Endothelial cell (in vitro differentiated cells): Measurements from ENCODE around the gene PEG3. TPM values are rescaled to one million over a fixed set of nuclear protein-coding genes. Genes with fewer than 3 reads are reported as not detected.

ENCODE experiments used
- DNase-seq: peaks from one replicate; pipeline ENCODE4 v3.0.0; 2021; ENCODE audit warnings: low spot score
- H3K27ac Mint-ChIP-seq: one replicate; pipeline ENCODE4 v1.8.0; 2021; ENCODE audit warnings: mixed read lengths, inconsistent platforms; ENCODE audit not compliant: unreplicated experiment
- H3K27me3 Mint-ChIP-seq: one replicate; pipeline ENCODE4 v1.8.0; 2021; ENCODE audit warnings: mild to moderate bottlenecking, moderate library complexity, mixed read lengths, inconsistent platforms; ENCODE audit not compliant: unreplicated experiment
- H3K36me3 Mint-ChIP-seq: one replicate; pipeline ENCODE4 v1.8.0; 2021; ENCODE audit warnings: mild to moderate bottlenecking, low read depth, mixed read lengths, inconsistent platforms; ENCODE audit not compliant: unreplicated experiment
- H3K4me1 Mint-ChIP-seq: one replicate; pipeline ENCODE4 v1.8.0; 2021; ENCODE audit warnings: mild to moderate bottlenecking, mixed read lengths, inconsistent platforms; ENCODE audit not compliant: unreplicated experiment
- H3K4me3 Mint-ChIP-seq: one replicate; pipeline ENCODE4 v1.8.0; 2021; ENCODE audit warnings: mild to moderate bottlenecking, mixed read lengths, inconsistent platforms; ENCODE audit not compliant: unreplicated experiment
- H3K9me3 Mint-ChIP-seq: one replicate; pipeline ENCODE4 v1.8.0; 2021; ENCODE audit warnings: mixed read lengths, inconsistent platforms; ENCODE audit not compliant: unreplicated experiment
- total RNA-seq: library from RNA; stranded (reverse); fragmentation: NEBNext Ultra II Directional; extraction: Animal tissue kit (Norgen Biotek cat#: 25700); gene quantifications from one replicate; pipeline ENCODE4 v1.2.1, GENCODE V29; 2021; ENCODE audit not compliant: unreplicated experiment
- TF ChIP-seq, protein P1 (sequence below): fragments of 200-600 bp; sonication (generic); IDR thresholded peaks from one replicate; pipeline ENCODE4 v1.5.0; 2021; ENCODE audit warnings: antibody characterized with exemption; ENCODE audit not compliant: unreplicated experiment

The PEG3 gene
- total RNA-seq, 1 donor from 2014 or later, result not detected

DNA sequence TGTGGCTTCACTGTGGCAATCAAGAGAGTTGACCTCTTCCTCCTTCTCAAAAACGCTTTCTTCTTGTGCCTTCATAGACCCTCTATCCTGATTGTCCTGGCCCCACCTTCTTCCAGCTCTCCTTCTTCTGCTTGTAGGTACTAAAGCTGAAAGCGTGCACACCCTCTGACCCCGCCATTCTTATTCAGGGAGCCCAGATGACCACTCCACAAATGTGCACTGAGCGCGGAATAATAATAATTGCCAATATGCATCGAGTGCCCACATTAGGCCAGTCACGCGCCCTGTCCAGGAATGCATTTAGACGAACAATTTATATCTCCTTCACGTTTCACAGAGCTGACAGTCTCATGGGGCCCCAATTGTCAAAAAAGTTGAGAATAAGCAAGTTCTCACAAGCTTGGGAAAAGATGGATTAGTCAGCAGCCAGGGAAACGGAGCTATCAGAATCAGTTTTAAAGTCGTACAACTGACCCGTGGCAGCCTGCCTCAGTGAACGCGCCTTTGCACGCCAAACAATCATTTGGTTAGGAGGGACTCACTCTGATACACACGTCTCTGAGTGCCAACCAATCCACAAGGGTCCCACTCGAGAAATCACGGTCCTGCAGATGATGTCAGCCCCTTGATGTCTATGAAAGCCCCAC is 36.7 kb upstream of the PEG3 start:
- no peak for DNase-seq
- no peak overlapping the region for H3K27ac Mint-ChIP-seq
- peaks cover 43% of the 10 kb centered on the region for H3K9me3 Mint-ChIP-seq
- H3K4me3 Mint-ChIP-seq, result no peak overlapping the region
- peaks cover 11% of the 10 kb centered on the region for H3K27me3 Mint-ChIP-seq
- TF ChIP-seq, protein P1, sequence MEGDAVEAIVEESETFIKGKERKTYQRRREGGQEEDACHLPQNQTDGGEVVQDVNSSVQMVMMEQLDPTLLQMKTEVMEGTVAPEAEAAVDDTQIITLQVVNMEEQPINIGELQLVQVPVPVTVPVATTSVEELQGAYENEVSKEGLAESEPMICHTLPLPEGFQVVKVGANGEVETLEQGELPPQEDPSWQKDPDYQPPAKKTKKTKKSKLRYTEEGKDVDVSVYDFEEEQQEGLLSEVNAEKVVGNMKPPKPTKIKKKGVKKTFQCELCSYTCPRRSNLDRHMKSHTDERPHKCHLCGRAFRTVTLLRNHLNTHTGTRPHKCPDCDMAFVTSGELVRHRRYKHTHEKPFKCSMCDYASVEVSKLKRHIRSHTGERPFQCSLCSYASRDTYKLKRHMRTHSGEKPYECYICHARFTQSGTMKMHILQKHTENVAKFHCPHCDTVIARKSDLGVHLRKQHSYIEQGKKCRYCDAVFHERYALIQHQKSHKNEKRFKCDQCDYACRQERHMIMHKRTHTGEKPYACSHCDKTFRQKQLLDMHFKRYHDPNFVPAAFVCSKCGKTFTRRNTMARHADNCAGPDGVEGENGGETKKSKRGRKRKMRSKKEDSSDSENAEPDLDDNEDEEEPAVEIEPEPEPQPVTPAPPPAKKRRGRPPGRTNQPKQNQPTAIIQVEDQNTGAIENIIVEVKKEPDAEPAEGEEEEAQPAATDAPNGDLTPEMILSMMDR, result no peak
- no peaks in the 10 kb centered on the region for H3K4me1 Mint-ChIP-seq
- H3K36me3 Mint-ChIP-seq, result peaks cover 35% of the 10 kb centered on the region

DNA sequence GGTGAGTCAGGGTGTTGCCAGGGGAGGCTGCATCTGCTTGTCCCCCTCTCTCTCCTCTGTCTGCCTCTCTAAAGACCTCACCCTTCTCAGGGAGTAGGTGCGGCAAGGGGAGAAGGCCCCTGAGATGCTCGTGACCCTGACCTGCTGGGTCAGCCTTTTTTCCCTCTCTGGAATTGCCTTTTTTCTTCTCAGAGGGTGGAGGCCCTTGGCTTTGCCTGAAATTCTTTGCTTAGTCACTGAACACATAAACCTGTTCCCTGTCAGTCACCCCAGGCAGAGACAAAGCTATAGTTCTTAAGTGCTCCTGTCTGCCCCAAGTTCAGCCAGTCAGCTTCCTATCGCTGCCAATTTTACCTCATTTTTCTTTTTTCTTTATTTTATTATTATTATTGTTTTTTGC is 35.2 kb upstream of the PEG3 start:
- Mint-ChIP-seq H3K9me3 (peaks cover 49% of the 10 kb centered on the region), H3K4me1 (no peaks in the 10 kb centered on the region), H3K27me3 (peaks cover 9% of the 10 kb centered on the region), H3K36me3 (peaks cover 39% of the 10 kb centered on the region), H3K4me3 (no peak overlapping the region), H3K27ac (no peak overlapping the region)
- TF ChIP-seq, protein P1, result no peak
- no peak for DNase-seq

DNA sequence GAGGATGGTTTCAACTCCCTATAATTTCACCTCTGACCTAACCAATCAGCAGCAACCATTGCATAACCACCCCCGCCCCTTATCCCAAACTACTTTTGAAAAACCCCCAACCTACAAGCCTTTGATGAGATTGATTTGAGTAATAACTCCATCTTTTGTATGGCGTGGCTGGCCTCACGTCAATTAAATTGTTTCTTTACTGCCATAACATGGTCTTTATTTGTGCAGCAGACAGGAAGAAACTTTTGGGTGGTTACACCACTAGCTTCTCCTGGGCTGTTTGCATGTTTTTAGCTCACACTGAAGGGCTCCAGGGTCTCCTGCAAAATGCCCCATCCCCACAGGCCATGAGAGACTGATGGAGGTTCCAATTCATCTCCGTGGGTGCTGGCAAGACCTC is 34.0 kb upstream of the PEG3 start:
- no peak for DNase-seq
- no peaks in the 10 kb centered on the region for H3K4me1 Mint-ChIP-seq
- H3K36me3 Mint-ChIP-seq, result peaks cover 41% of the 10 kb centered on the region
- H3K9me3 Mint-ChIP-seq, result peaks cover 53% of the 10 kb centered on the region
- H3K4me3 Mint-ChIP-seq, result no peak overlapping the region
- no peak overlapping the region for H3K27ac Mint-ChIP-seq
- TF ChIP-seq, protein P1, result no peak
- peaks cover 13% of the 10 kb centered on the region for H3K27me3 Mint-ChIP-seq

DNA sequence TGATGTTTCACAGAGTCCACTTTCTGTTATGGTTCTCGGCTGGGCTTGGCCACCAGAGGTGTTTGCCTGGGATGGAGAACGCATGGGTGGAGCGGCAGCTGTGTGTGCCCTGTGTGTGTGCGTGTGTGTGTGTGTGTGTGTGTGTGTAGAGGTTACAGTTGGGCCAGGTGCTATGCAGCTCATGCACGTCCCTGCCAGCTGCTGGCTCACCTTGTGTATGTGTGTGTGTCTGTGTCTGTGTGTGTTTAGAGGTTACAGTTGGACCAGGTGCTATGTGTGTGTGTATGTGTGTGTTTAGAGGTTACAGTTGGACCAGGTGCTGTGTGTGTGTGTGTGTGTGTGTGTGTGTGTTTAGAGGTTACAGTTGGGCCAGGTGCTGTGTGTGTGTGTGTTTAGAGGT is 33.0 kb upstream of the PEG3 start:
- H3K36me3 Mint-ChIP-seq, result peaks cover 41% of the 10 kb centered on the region
- H3K4me1 Mint-ChIP-seq, result no peaks in the 10 kb centered on the region
- H3K27me3 Mint-ChIP-seq, result peaks cover 13% of the 10 kb centered on the region
- peak overlapping the region; percentile 85 for H3K4me3 Mint-ChIP-seq
- H3K9me3 Mint-ChIP-seq, result peaks cover 54% of the 10 kb centered on the region
- H3K27ac Mint-ChIP-seq, result no peak overlapping the region
- no peak for DNase-seq
- TF ChIP-seq, protein P1, result no peak

DNA sequence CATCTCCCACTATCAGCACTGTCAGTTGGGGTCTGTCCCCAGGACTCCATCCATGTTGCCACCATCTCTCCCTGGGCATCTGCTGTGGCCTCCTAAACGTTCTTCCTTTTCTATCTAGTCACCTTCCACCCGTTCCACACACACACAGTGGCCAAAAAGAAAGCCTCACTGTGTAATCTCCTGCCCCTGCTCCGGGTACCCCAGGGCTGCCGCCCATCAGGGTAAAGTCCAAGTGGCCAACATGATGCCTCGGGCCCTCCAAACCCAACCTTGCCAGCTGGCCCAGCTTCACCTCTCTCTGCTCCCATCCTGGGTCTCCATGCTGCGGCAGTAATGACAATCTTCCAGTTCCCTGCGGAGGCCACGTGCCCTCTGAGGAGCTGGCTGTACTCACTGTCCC is 29.4 kb upstream of the PEG3 start:
- H3K36me3 Mint-ChIP-seq, result peaks cover 30% of the 10 kb centered on the region
- peaks cover 11% of the 10 kb centered on the region for H3K27me3 Mint-ChIP-seq
- TF ChIP-seq, protein P1, result no peak
- no peak for DNase-seq
- H3K4me1 Mint-ChIP-seq, result no peaks in the 10 kb centered on the region
- no peak overlapping the region for H3K27ac Mint-ChIP-seq
- no peak overlapping the region for H3K4me3 Mint-ChIP-seq
- H3K9me3 Mint-ChIP-seq, result peaks cover 68% of the 10 kb centered on the region
